ENCODE data around the gene FAM181A. TPM values are rescaled to one million over a fixed set of nuclear protein-coding genes. Genes with fewer than 3 reads are reported as not detected.
A peak's percentile ranks its signal among the peaks of the same experiment; 100 is the strongest.

The FAM181A gene
- total and polyA plus RNA-seq, 2 donors (not counting 1 experiment from before 2014, with no cell fraction given), result not detected

DNA sequence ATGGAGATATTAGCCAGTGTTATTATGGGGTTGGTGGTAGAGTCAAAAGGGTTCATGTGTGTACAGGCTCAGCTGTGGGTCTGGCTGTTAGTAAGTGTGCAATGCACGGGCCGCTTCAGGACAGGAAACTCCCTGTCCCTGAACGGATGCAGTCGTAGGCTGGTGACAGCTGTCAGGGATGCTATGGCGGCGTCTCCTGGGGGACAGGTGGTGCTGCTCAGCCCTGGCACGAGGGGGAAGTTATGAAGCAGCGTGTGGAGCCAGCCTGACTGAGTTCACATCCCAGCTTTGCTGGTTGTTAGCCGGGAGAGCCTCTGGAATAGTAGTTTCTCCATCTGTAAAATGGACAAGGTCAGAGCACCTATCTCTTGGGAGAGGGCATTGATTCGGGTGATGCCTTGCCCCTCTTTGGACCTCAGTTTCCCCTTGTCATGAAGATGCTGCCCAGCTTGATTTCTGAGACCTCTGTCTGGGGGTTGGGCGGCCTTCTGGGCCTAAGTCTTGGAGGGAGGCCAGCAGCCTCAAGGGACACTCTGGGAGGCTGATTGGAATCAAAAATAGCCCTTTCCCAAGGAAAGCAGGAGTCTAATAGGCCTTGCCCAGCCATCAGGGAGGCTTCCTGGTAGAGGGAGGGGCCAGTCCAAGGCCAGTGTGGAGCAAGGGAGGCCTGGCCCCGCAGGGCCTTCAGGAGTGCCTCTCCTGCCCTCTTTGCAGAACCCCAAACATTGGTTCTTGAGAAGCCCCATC lies 42.1 kb downstream of the FAM181A start:
- H2AFZ ChIP-seq (ENCODE audit: insufficient read depth, low read depth, low read length, poor library complexity, severe bottlenecking), result no peak overlapping the region
- TF ChIP-seq CTCF (IDR thresholded peaks at IDR 0.05), result no peak
- TF ChIP-seq EZH2 (IDR thresholded peaks at IDR 0.05; ENCODE audit: borderline replicate concordance, insufficient read depth, low read depth, low read length, poor library complexity, severe bottlenecking), result no peak
- Mint-ChIP-seq H3K27ac (peak overlapping the region; percentile 83), H3K4me1 (peaks cover 73% of the 10 kb centered on the region), H3K27me3 (peaks cover 9% of the 10 kb centered on the region), H3K4me3 (peak overlapping the region; percentile 78), H3K9me3 (ENCODE audit: insufficient read depth) (peaks cover 3% of the 10 kb centered on the region)
- peak; percentile 66 for DNase-seq
- intact Hi-C loops (cut with micrococcal nuclease), result loop anchor here (10.0 kb wide), 1 partner anchor 764 kb away; the partner anchor contains the start of genes GON7 and UBR7
- H3K9ac ChIP-seq (ENCODE audit: low read length), result no peak overlapping the region
- peaks cover 63 to 65% of the 10 kb centered on the region in 2 donors for H3K4me1 ChIP-seq (ENCODE audit: control insufficient read depth in 2 of 2, insufficient read depth in 2 of 2, low read length in 2 of 2)
- H3K4me3 ChIP-seq (ENCODE audit: control extremely low read depth in 1 of 5, extremely low read depth in 1 of 5, insufficient read depth in 1 of 5, low read depth in 2 of 5, low read length in 4 of 5), result no peak overlapping the region
- H3K79me2 ChIP-seq (ENCODE audit: control insufficient read depth, insufficient read depth, low read length), result no peaks in the 10 kb centered on the region
- 29% methylated on average over 12 of the region's 12 CpGs for WGBS (ENCODE audit: insufficient coverage)
- ChIA-PET CTCF (interaction anchor here (2.1 to 37.7 kb wide), 3 partner anchors 9 to 26 kb away, joined by 6 to 1036 read pairs (median 117); no protein-coding TSS in a partner anchor), POLR2A (interaction anchor here (0.8 to 2.6 kb wide), 2 partner anchors 10 to 29 kb away, joined by 4 to 12 read pairs; no protein-coding TSS in a partner anchor)
- H3K36me3 ChIP-seq (replicated peaks in 1 of 2; ENCODE audit: control extremely low read depth in 1 of 2, control insufficient read depth in 1 of 2, extremely low read depth in 1 of 2, insufficient read depth in 2 of 2, low read length in 1 of 2), result no peaks in the 10 kb centered on the region
- ATAC-seq (ENCODE audit: low read depth), result no peak
- peak overlapping the region; percentile 92 for H3K4me2 ChIP-seq (replicated peaks; ENCODE audit: low read depth, low read length, poor library complexity, severe bottlenecking)
- H3K9me3 ChIP-seq (ENCODE audit: control extremely low read depth in 1 of 3, control insufficient read depth in 2 of 3, insufficient read depth in 1 of 3, low read length in 2 of 3), result peaks cover 0 to 8% (median 0%) of the 10 kb centered on the region in 3 donors
- H3K27ac ChIP-seq (ENCODE audit: low read length in 2 of 2), result no peak overlapping the region
- peaks cover 0 to 7% (median 3%) of the 10 kb centered on the region in 4 experiments for H3K27me3 ChIP-seq (replicated peaks in 1 of 4; ENCODE audit: control extremely low read depth in 1 of 4, control insufficient read depth in 3 of 4, insufficient read depth in 4 of 4, low read length in 3 of 4)
- H4K20me1 ChIP-seq (ENCODE audit: control insufficient read depth, insufficient read depth, low read length, poor library complexity, severe bottlenecking), result no peaks in the 10 kb centered on the region
